CD8-positive, alpha-beta memory T cell (primary cell): ENCODE results near the gene SRSF2. TPM values are rescaled to one million over a fixed set of nuclear protein-coding genes. Genes with fewer than 3 reads are reported as not detected.
"Not testable (repeated sequence)": the region's sequence is repeated elsewhere in the genome, so short reads cannot be mapped to it uniquely, and the experiment has no call there.

Experiments used
- CTCF ChIA-PET: fragments of 350-600 bp; sonication (Branson Sonifier 250); formaldehyde crosslinking; loops from one replicate; lab custom pipeline; 2021; ENCODE audit warnings: antibody characterized with exemption; lab: Charles Lee
- POLR2A ChIA-PET: fragments of 350-600 bp; sonication (Branson Sonifier 250); formaldehyde crosslinking; loops from one replicate; lab custom pipeline; 2021; ENCODE audit warnings: antibody characterized with exemption; lab: Charles Lee
- DNase-seq, 5 donors: peaks; one replicate each; pipeline versions ENCODE4 v3.0.0 to v3.0.0-alpha.2; 2020 to 2022; ENCODE audit warnings: mixed read lengths in 1 of 5
- H3K27ac ChIP-seq: one replicate; pipeline ENCODE4 v1.7.0; 2013; ENCODE audit warnings: low read depth, mild to moderate bottlenecking, low read length, moderate library complexity
- H3K27me3 ChIP-seq: 2 replicates; pipeline ENCODE4 v1.7.0; 2013; ENCODE audit warnings: low read length, mild to moderate bottlenecking; ENCODE audit not compliant: insufficient read depth, poor library complexity, severe bottlenecking
- H3K36me3 ChIP-seq: 2 replicates; pipeline ENCODE4 v1.7.0; 2013; ENCODE audit warnings: mild to moderate bottlenecking, low read length, moderate library complexity; ENCODE audit not compliant: insufficient read depth
- H3K4me1 ChIP-seq: 2 replicates; pipeline ENCODE4 v1.7.0; 2013; ENCODE audit warnings: mild to moderate bottlenecking, low read length, moderate library complexity; ENCODE audit not compliant: insufficient read depth
- H3K4me3 ChIP-seq: 2 replicates; pipeline ENCODE4 v1.7.0; 2013; ENCODE audit warnings: mild to moderate bottlenecking, low read length
- H3K9me3 ChIP-seq: 2 replicates; pipeline ENCODE4 v1.7.0; 2013; ENCODE audit warnings: mild to moderate bottlenecking, low read length
- H3K27ac Mint-ChIP-seq, 8 donors: one replicate each; pipeline ENCODE4 v1.8.0; 2020 to 2021; ENCODE audit warnings: mixed read lengths in 8 of 8, mild to moderate bottlenecking in 6 of 8, inconsistent platforms in 3 of 8, moderate library complexity in 3 of 8
- H3K27me3 Mint-ChIP-seq, 2 donors: one replicate each; pipeline ENCODE4 v1.8.0; 2020 to 2021; ENCODE audit warnings: mixed read lengths in 2 of 2, mild to moderate bottlenecking in 1 of 2, moderate library complexity in 1 of 2
- H3K36me3 Mint-ChIP-seq, 3 donors: one replicate each; pipeline ENCODE4 v1.8.0; 2020 to 2021; ENCODE audit warnings: mixed read lengths in 3 of 3, inconsistent platforms in 1 of 3, mild to moderate bottlenecking in 1 of 3
- H3K4me1 Mint-ChIP-seq, 3 donors: one replicate each; pipeline ENCODE4 v1.8.0; 2020 to 2021; ENCODE audit warnings: mixed read lengths in 3 of 3, inconsistent platforms in 1 of 3, mild to moderate bottlenecking in 1 of 3
- H3K4me3 Mint-ChIP-seq, 7 donors: one replicate each; pipeline ENCODE4 v1.8.0; 2020 to 2021; ENCODE audit warnings: mixed read lengths in 7 of 7, mild to moderate bottlenecking in 6 of 7, moderate library complexity in 4 of 7, inconsistent platforms in 2 of 7
- H3K9me3 Mint-ChIP-seq, 5 donors: one replicate each; pipeline ENCODE4 v1.8.0; 2020 to 2022; ENCODE audit warnings: mixed read lengths in 5 of 5, mild to moderate bottlenecking in 3 of 5, moderate library complexity in 2 of 5, inconsistent platforms in 1 of 5
- polyA plus RNA-seq: library from polyadenylated mRNA; unstranded; fragments of 300-500 nt; fragmentation: Illumina TruSeq; gene quantifications from one replicate; pipeline ENCODE4 v1.2.3, GENCODE V29; 2021
- total RNA-seq, 2 experiments: library from RNA; stranded (reverse); gene quantifications; one replicate each; pipeline ENCODE4 v1.2.3, GENCODE V29; 2021

SRSF2 gene
- total and polyA plus RNA-seq, 3 experiments from 2014 or later: 111 to 630 (median 626) TPM

DNA sequence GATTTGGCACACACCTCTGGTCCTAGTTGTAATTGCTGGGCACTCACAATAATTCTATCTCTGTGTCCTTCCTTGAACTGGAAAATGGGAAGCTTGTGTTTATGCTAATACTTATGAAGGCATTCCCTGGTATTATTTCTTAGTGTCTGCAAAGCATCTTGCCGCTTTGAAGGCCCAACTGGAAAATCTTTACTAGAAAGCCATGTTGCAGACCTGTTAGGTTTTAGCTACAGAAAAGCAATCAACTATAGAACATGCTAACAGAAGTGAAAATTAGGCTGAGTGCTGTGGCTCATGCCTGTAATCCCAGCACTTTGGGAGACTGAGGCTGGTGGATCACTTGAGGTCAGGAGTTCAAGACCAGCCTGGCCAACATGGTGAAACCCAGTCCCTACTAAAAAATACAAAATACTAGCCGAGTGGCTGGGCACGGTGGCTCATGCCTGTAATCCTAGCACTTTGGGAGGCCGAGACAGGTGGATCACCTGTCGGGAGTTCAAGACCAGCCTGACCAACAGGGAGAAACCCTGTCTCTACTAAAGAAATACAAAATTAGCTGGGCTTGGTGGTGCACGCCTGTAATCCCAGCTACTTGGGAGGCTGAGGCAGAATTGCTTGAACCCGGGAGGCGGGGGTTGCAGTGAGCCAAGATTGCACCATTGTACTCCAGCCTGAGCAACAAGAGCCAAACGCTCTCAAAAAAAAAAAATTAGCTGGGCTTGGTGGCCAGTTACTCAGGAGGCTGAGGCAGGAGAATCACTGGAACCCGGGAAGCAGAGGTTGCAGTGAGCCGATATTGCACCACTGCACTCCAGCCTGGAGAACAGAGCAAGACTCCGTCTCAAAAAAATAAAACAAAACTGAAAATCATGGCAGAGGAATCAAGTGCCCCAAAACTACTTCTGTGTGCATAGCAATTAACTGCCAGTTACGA lies 5.1 kb downstream of the SRSF2 start:
- peaks cover 49% of the 10 kb centered on the region for H3K36me3 ChIP-seq
- ChIA-PET CTCF (interaction anchor here (1.6 kb wide), 1 partner anchor 17 kb away, joined by 3 read pairs; no protein-coding TSS in a partner anchor), POLR2A (interaction anchor here (0.7 to 1.3 kb wide), 2 partner anchors 16 to 814 kb away, joined by 3 to 4 read pairs; no protein-coding TSS in a partner anchor)
- not testable (repeated sequence) for H3K9me3 Mint-ChIP-seq, DNase-seq, H3K27me3 Mint-ChIP-seq, H3K27me3 ChIP-seq, H3K27ac ChIP-seq, H3K4me3 ChIP-seq, H3K9me3 ChIP-seq
- peaks cover 72% of the 10 kb centered on the region for H3K4me1 ChIP-seq
- Mint-ChIP-seq H3K4me3 (peak overlapping the region in 6 of 7 donors; percentile 5 to 98 (median 54)), H3K27ac (peak overlapping the region; percentile 37 to 100 (median 66)), H3K36me3 (peaks cover 24 to 78% (median 27%) of the 10 kb centered on the region in 3 donors), H3K4me1 (peaks cover 57 to 78% (median 75%) of the 10 kb centered on the region in 3 donors)

DNA sequence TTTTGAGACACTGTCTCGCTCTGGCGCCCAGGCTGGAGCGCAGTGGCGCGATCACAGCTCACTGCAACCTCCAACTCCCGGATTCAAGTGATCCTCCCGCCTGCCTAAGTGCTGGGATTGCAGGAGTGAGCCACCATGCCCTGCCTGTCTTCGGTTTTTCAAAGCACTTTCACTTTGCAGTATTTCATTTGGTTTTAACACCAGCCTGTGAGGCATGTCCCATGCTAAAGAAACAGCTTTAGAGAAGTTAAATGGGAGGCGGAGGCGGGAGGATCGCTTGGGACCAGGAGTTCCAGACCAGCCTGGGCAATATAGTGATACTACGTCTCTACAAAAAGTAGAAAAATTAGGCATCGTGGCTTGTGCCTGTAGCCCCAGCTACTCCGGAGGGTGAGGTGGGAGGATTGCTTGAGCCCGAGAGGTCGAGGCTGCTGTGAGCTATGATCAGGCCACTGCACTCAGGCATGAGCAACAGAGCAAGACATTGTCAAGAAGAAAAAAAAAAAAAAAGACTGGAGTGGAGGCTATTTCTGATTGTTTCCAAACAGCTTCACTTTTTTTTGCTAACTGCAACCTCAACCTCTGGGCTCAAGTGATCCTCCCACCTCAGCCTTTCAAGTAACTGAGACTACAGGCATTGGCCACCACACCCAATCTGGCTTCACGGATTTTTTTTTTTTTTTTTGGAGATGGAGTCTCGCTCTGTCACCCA lies 9.2 kb downstream of the SRSF2 start:
- peak in 2 of 5 donors; percentile 38 to 40 for DNase-seq
- Histone ChIP-seq H3K27me3 (no peaks in the 10 kb centered on the region), H3K9me3 (no peaks in the 10 kb centered on the region), H3K27ac (peak overlapping the region; percentile 93), H3K4me1 (peaks cover 63% of the 10 kb centered on the region), H3K4me3 (peak overlapping the region; percentile 82), H3K36me3 (peaks cover 31% of the 10 kb centered on the region)
- H3K9me3 Mint-ChIP-seq: no peaks in the 10 kb centered on the region
- peaks cover 4 to 75% (median 5%) of the 10 kb centered on the region in 3 donors for H3K36me3 Mint-ChIP-seq
- H3K27ac Mint-ChIP-seq: peak overlapping the region; percentile 96 to 100 (median 99)
- H3K27me3 Mint-ChIP-seq: peaks cover 0 to 4% of the 10 kb centered on the region in 2 donors
- ChIA-PET CTCF (interaction anchor here (0.6 to 5.4 kb wide), 19 partner anchors 8 to 205 kb away, joined by 3 to 52 read pairs (median 4); partner anchors contain the start of genes MFSD11, MGAT5B and SRSF2), POLR2A (interaction anchor here (0.6 to 6.0 kb wide), 12 partner anchors 9 to 375 kb away, joined by 3 to 112 read pairs (median 6); partner anchors contain the start of genes MFSD11 and SRSF2)
- peaks cover 47 to 78% (median 62%) of the 10 kb centered on the region in 3 donors for H3K4me1 Mint-ChIP-seq
- H3K4me3 Mint-ChIP-seq: peak overlapping the region; percentile 93 to 100 (median 97)

DNA sequence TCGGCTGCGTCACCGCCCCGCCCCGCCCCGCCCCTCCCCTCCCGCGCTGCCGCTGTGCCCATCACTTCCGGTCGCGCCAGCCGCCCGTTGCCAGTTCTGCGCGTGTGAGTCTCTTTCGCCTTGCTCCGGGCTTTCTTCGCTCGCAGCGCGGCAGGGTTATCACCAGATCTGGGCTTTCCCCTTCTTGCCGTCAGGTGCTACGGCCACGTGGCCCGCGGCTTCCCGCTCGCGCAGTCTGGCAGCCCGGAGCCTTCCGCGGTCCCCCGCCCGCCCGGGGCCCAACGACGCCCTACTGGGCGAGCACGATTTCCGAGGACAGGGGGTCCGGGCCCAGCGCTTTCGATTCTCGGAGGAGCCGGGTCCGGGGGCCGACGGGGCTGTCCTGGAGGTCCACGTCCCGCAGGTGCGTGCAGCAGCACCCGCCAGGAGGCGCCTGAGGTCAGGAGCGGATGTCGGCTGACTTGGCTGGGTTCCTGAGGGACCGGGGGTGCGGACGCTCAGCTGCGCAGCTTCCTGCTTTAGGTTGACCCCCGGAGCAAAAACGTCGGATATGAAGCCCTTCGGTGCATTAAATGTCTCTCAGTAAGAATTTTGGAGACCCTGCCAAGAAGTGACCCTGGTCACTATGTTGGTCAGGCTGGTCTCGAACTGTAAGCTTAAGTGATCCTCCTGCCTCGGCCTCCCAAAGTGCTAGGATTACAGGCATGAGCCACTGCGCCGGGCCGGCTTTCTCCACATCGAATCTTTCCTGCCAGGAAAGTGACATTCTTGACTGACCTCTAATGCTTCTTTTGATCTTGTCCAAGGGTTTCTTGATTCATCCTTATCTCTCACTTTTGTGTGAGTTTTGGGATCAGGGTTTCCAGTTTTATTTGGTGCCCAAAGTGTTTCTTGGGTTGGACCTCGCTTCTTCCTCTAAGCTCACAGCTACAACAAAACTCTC lies 10.1 kb downstream of the SRSF2 start, which contains the start of gene METTL23:
Gene METTL23 (plus strand): TSS at position 64 of the 943 bp plus-strand sequence. CDS start 2,872 bp downstream, outside the sequence.
- Histone ChIP-seq H3K27ac (peak within 1 kb of the TSS; percentile 93), H3K4me3 (peak within 1 kb of the TSS; percentile 82), H3K9me3 (no peaks in the 10 kb centered on the region), H3K36me3 (peaks cover 35% of the 10 kb centered on the region), H3K4me1 (peaks cover 55% of the 10 kb centered on the region), H3K27me3 (no peaks in the 10 kb centered on the region)
- Mint-ChIP-seq H3K4me1 (peaks cover 44 to 75% (median 59%) of the 10 kb centered on the region in 3 donors), H3K4me3 (peak within 1 kb of the TSS; percentile 93 to 100 (median 97)), H3K9me3 (no peaks in the 10 kb centered on the region), H3K27ac (peak within 1 kb of the TSS; percentile 96 to 100 (median 99)), H3K27me3 (peaks cover 0 to 4% of the 10 kb centered on the region in 2 donors), H3K36me3 (peaks cover 6 to 76% (median 8%) of the 10 kb centered on the region in 3 donors)
- ChIA-PET POLR2A (interaction anchor here (0.7 to 6.0 kb wide), 10 partner anchors 10 to 1211 kb away, joined by 3 to 112 read pairs (median 6); partner anchors contain the start of genes MFSD11, SRSF2 and TSEN54), CTCF (interaction anchor here (0.6 to 5.4 kb wide), 19 partner anchors 9 to 204 kb away, joined by 3 to 52 read pairs (median 4); partner anchors contain the start of genes MFSD11, MGAT5B and SRSF2)
- peak in 4 of 5 donors; percentile 89 to 97 (median 94) for DNase-seq

DNA sequence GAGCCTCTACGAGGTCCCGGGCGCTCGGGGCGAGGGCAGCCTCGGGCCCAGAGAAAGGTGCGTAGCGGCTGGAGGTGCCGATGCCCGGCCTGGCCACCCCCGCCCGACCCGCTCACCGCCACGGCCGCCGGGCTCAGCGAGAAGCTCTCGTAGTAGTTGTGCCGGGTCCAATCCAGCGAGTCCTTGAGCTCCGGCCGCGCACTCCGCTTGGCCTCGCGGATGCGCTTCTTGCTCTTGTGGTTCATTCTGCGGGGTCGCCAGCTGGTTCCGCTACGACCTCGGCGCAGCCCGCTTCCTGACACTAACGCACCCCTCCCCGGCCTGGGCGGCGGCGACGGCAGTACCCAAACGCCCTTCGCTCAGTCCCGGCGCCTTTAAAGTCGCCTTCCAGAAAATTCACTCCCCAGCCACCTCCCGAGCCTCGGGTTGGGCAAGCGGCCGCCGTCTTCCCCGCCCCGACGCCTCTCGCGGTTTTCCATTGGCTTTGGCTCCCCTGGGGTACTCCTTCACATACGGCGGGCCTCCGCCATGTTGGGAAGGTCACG lies 10.8 kb downstream of the SRSF2 start, which contains the start of gene JMJD6:
Gene JMJD6 (minus strand): TSS at position 376 of the 545 bp plus-strand sequence. CDS start 131 bp downstream, at position 245.
- peaks cover 13 to 77% (median 14%) of the 10 kb centered on the region in 3 donors for H3K36me3 Mint-ChIP-seq
- Histone ChIP-seq H3K4me1 (peaks cover 48% of the 10 kb centered on the region), H3K4me3 (peak within 1 kb of the TSS; percentile 82), H3K9me3 (no peaks in the 10 kb centered on the region), H3K27ac (peak within 1 kb of the TSS; percentile 93), H3K36me3 (peaks cover 37% of the 10 kb centered on the region), H3K27me3 (no peaks in the 10 kb centered on the region)
- peaks cover 46 to 75% (median 59%) of the 10 kb centered on the region in 3 donors for H3K4me1 Mint-ChIP-seq
- H3K4me3 Mint-ChIP-seq: peak within 1 kb of the TSS; percentile 93 to 100 (median 97)
- ChIA-PET POLR2A (interaction anchor here (0.8 to 6.0 kb wide), 6 partner anchors 10 to 1210 kb away, joined by 3 to 112 read pairs (median 15); partner anchors contain the start of genes MFSD11, SRSF2 and TSEN54), CTCF (interaction anchor here (1.0 to 5.4 kb wide), 5 partner anchors 10 to 103 kb away, joined by 3 to 52 read pairs (median 4); partner anchors contain the start of genes MFSD11 and SRSF2)
- peak within 1 kb of the TSS; percentile 96 to 100 (median 99) for H3K27ac Mint-ChIP-seq
- no peaks in the 10 kb centered on the region for H3K9me3 Mint-ChIP-seq
- peaks cover 0 to 4% of the 10 kb centered on the region in 2 donors for H3K27me3 Mint-ChIP-seq
- peak in 1 of 5 donors; percentile 94 for DNase-seq

DNA sequence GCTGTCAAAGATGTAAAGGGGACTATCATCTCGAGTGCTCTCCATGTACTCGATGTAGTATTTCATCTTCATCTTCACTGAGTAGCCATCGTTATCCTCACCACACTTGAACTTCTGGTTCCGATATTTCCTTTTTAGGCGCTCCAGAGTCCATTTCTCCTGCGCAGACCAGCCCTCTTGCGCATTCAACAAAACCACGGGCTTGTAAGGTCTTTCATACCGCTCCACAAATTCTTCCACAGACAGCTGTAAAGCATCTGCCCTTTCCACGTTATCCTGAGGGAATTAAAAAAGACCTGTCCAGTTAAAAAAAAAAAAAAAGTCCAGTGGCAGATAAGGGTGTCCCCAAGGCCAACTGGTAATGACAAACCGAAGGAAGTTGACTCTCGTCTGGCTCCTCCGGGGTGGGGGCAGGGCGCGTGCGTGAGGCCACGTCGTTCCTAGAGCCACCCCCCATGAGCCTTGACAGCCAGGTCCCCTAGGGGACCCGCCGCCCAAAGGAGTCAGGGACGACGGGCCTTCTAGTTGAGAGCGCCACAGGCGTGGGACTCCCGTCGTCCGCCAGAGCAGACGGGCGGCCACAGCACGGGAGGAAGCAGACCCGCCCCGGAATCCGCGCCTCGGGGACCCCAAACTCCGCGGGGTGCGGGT lies 11.4 kb downstream of the SRSF2 start:
- H3K36me3 Mint-ChIP-seq: peaks cover 13 to 80% (median 16%) of the 10 kb centered on the region in 3 donors
- peak overlapping the region; percentile 91 to 100 (median 95) for H3K4me3 Mint-ChIP-seq
- Histone ChIP-seq H3K4me3 (peak overlapping the region; percentile 63), H3K36me3 (peaks cover 40% of the 10 kb centered on the region), H3K27ac (peak overlapping the region; percentile 93), H3K27me3 (no peaks in the 10 kb centered on the region), H3K9me3 (no peaks in the 10 kb centered on the region), H3K4me1 (peaks cover 45% of the 10 kb centered on the region)
- no peaks in the 10 kb centered on the region for H3K9me3 Mint-ChIP-seq
- peaks cover 0 to 4% of the 10 kb centered on the region in 2 donors for H3K27me3 Mint-ChIP-seq
- CTCF ChIA-PET: interaction anchor here (1.0 to 5.4 kb wide), 4 partner anchors 10 to 102 kb away, joined by 3 to 52 read pairs (median 10); partner anchors contain the start of gene SRSF2
- DNase-seq: peak; percentile 63 to 90 (median 69)
- POLR2A ChIA-PET: interaction anchor here (0.6 to 6.0 kb wide), 8 partner anchors 10 to 1397 kb away, joined by 3 to 112 read pairs (median 10); partner anchors contain the start of genes MFSD11, PRPSAP1 and SRSF2
- H3K27ac Mint-ChIP-seq: peak overlapping the region; percentile 93 to 99 (median 98)
- peaks cover 48 to 75% (median 59%) of the 10 kb centered on the region in 3 donors for H3K4me1 Mint-ChIP-seq

DNA sequence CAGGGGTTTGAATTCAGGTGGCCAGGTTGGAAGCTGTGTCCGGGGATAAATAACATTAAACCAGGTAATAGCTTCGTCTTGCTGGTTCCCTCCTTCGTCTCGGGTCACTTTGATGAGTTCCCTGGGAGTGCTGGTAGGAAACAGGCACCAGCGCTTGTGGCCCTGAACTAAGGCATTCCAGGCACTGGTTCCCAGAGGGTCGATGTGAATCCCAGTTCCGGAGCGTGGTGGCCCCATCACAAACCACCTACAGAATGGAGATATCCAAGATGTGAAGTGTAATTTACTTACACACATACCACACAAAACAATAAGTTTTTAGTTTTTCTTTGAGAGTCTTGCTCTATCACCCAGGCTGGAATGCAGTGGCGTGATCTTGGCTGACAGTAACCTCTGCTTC lies 13.3 kb downstream of the SRSF2 start:
- POLR2A ChIA-PET: no interaction called here
- no peak for DNase-seq
- H3K4me3 Mint-ChIP-seq: peak overlapping the region in 5 of 7 donors; percentile 5 to 95 (median 44)
- CTCF ChIA-PET: interaction anchor here (1.0 to 5.4 kb wide), 2 partner anchors 8 to 42 kb away, joined by 3 to 52 read pairs; no protein-coding TSS in a partner anchor
- H3K36me3 Mint-ChIP-seq: peaks cover 15 to 86% (median 20%) of the 10 kb centered on the region in 3 donors
- no peak overlapping the region for H3K4me3 ChIP-seq
- peaks cover 51% of the 10 kb centered on the region for H3K36me3 ChIP-seq
- H3K27ac Mint-ChIP-seq: peak overlapping the region in 6 of 8 donors; percentile 46 to 98 (median 90)
- H3K4me1 Mint-ChIP-seq: peaks cover 42 to 72% (median 50%) of the 10 kb centered on the region in 3 donors
- H3K9me3 Mint-ChIP-seq: no peaks in the 10 kb centered on the region
- no peaks in the 10 kb centered on the region for H3K9me3 ChIP-seq
- peaks cover 0 to 4% of the 10 kb centered on the region in 2 donors for H3K27me3 Mint-ChIP-seq
- peaks cover 33% of the 10 kb centered on the region for H3K4me1 ChIP-seq
- no peaks in the 10 kb centered on the region for H3K27me3 ChIP-seq
- no peak overlapping the region for H3K27ac ChIP-seq
